ENCODE data around the gene NRCAM.

DNA sequence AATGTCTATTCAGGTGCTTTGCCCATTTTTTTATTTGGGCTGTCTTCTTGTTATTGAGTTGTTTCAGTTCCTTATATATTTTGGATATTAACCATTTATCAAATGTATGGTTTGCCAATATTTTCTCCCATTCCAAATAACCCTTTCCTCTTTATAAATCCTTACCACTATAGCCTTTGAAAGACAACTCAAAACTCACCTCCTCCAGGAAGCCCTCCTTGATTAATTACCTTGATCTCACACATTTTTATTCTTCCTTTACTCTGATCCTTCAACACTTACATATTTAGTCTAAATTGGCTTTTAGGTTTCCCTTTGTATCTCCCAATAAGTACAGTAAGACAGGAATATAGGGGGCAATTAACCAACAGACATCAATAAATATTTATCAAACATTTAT lies 42.9 kb downstream of the NRCAM start:
- TF ChIP-seq, protein P1, sequence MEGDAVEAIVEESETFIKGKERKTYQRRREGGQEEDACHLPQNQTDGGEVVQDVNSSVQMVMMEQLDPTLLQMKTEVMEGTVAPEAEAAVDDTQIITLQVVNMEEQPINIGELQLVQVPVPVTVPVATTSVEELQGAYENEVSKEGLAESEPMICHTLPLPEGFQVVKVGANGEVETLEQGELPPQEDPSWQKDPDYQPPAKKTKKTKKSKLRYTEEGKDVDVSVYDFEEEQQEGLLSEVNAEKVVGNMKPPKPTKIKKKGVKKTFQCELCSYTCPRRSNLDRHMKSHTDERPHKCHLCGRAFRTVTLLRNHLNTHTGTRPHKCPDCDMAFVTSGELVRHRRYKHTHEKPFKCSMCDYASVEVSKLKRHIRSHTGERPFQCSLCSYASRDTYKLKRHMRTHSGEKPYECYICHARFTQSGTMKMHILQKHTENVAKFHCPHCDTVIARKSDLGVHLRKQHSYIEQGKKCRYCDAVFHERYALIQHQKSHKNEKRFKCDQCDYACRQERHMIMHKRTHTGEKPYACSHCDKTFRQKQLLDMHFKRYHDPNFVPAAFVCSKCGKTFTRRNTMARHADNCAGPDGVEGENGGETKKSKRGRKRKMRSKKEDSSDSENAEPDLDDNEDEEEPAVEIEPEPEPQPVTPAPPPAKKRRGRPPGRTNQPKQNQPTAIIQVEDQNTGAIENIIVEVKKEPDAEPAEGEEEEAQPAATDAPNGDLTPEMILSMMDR (IDR thresholded peaks at IDR 0.05) = no peak
- TF ChIP-seq POLR2A (IDR thresholded peaks at IDR 0.05) (no peak), POLR2AphosphoS5 (IDR thresholded peaks at IDR 0.05) (no peak)

All from sigmoid colon (tissue), 4 donors.